ENCODE results near the gene UQCRC1. TPM values are rescaled to one million over a fixed set of nuclear protein-coding genes. Genes with fewer than 3 reads are reported as not detected.

Gene UQCRC1
- total and polyA plus RNA-seq, 2 of the 8 experiments (the other 6 are each of a cell fraction or from before 2014, with no cell fraction given) = 310 to 720 TPM

GRCh38 chr3:48639944-48640606, 30.6 kb upstream of the UQCRC1 start (continued):
- TF ChIP-seq GABPA (IDR thresholded peaks at IDR 0.05; ENCODE audit: borderline replicate concordance, insufficient read depth, low read length) = no peak
- no peak for TF ChIP-seq RBBP5 (IDR thresholded peaks at IDR 0.05; ENCODE audit: borderline replicate concordance, low read depth, low read length)
- no peak for TF ChIP-seq BACH1 (IDR thresholded peaks at IDR 0.05; ENCODE audit: low read length)

All from H1 (cell line).